Measurements from ENCODE around the gene RNF14. TPM values are rescaled to one million over a fixed set of nuclear protein-coding genes. Genes with fewer than 3 reads are reported as not detected.

RNF14 gene
- 48.6 TPM for polyA plus RNA-seq (2013, experiment 1 of 2)
- polyA plus RNA-seq (2013, experiment 2 of 2), result 52.3 TPM

- H3K27ac ChIP-seq (ENCODE audit: low read length, poor library complexity, severe bottlenecking), result peak within 1 kb of the TSS; percentile 79
- peak within 1 kb of the TSS; percentile 44 to 77 for H3K18ac ChIP-seq (ENCODE audit: low read depth in 1 of 2, low read length in 2 of 2)
- H2BK12ac ChIP-seq (ENCODE audit: low read length in 2 of 2), result no peak within 1 kb of the TSS
- H3K23ac ChIP-seq (ENCODE audit: low read length in 2 of 2), result no peak within 1 kb of the TSS
- peak within 1 kb of the TSS; percentile 68 to 88 for H3K4me3 ChIP-seq (ENCODE audit: insufficient read depth in 1 of 2, low read depth in 1 of 2, low read length in 2 of 2)
- peaks cover 4% of the 10 kb centered on the region for H3K79me1 ChIP-seq (replicated peaks; ENCODE audit: low read length, poor library complexity, severe bottlenecking)
- peak; percentile 95 for DNase-seq
- H2BK5ac ChIP-seq (ENCODE audit: low read depth, low read length, poor library complexity, severe bottlenecking), result no peak within 1 kb of the TSS
- H2AK5ac ChIP-seq (ENCODE audit: low read length, severe bottlenecking), result no peak within 1 kb of the TSS
- peak within 1 kb of the TSS; percentile 59 for H3K4me2 ChIP-seq (ENCODE audit: low read length, poor library complexity, severe bottlenecking)
- under 1% methylated on average over 63 of the region's 63 CpGs for WGBS
- H3K9ac ChIP-seq (ENCODE audit: low read length), result peak within 1 kb of the TSS; percentile 93
- H4K91ac ChIP-seq (ENCODE audit: low read length), result peak within 1 kb of the TSS; percentile 98
- peak within 1 kb of the TSS in 1 of 2 experiments; percentile 69 for H3K14ac ChIP-seq (ENCODE audit: low read length in 2 of 2)
- H2BK15ac ChIP-seq (ENCODE audit: low read depth, poor library complexity, severe bottlenecking), result peak within 1 kb of the TSS; percentile 97
- H3K4ac ChIP-seq (ENCODE audit: low read depth in 1 of 2, low read length in 2 of 2), result peak within 1 kb of the TSS; percentile 73 to 83
- peak within 1 kb of the TSS; percentile 43 for H2AFZ ChIP-seq (ENCODE audit: low read depth, low read length)
- no peaks in the 10 kb centered on the region for H3K27me3 ChIP-seq (ENCODE audit: control insufficient read depth in 1 of 2, insufficient read depth in 1 of 2, low read length in 2 of 2)
- H4K8ac ChIP-seq (ENCODE audit: low read length), result peak within 1 kb of the TSS; percentile 96
- H3K9me3 ChIP-seq (ENCODE audit: control insufficient read depth, low read length), result no peaks in the 10 kb centered on the region
- H3K4me1 ChIP-seq (ENCODE audit: control insufficient read depth, insufficient read depth, low read depth, low read length), result peaks cover 1% of the 10 kb centered on the region
- peaks cover 6 to 24% of the 10 kb centered on the region in 2 experiments for H3K36me3 ChIP-seq (ENCODE audit: control insufficient read depth in 1 of 2, insufficient read depth in 2 of 2, low read depth in 1 of 2, low read length in 2 of 2)
- H2BK120ac ChIP-seq (ENCODE audit: low read depth, low read length), result peak within 1 kb of the TSS; percentile 64
Measured at GRCh38 chr5:141968914-141969608, at the start of gene RNF14. TSS of gene RNF14 (plus strand) at chr5:141969105. CDS start at chr5:141973589, 4,484 bp downstream.

- Histone ChIP-seq H2BK15ac (ENCODE audit: low read depth, poor library complexity, severe bottlenecking) (no peak overlapping the region), H3K9me3 (ENCODE audit: control insufficient read depth, low read length) (no peaks in the 10 kb centered on the region), H3K27ac (ENCODE audit: low read length, poor library complexity, severe bottlenecking) (no peak overlapping the region), H4K8ac (ENCODE audit: low read length) (no peak overlapping the region), H2AK5ac (ENCODE audit: low read length, severe bottlenecking) (no peak overlapping the region), H4K91ac (ENCODE audit: low read length) (no peak overlapping the region), H3K27me3 (ENCODE audit: control insufficient read depth in 1 of 2, insufficient read depth in 1 of 2, low read length in 2 of 2) (peaks cover 0 to 34% of the 10 kb centered on the region in 2 experiments), H2BK120ac (ENCODE audit: low read depth, low read length) (no peak overlapping the region), H3K9ac (ENCODE audit: low read length) (no peak overlapping the region), H3K14ac (ENCODE audit: low read length in 2 of 2) (no peak overlapping the region), H2AFZ (ENCODE audit: low read depth, low read length) (no peak overlapping the region), H2BK12ac (ENCODE audit: low read length in 2 of 2) (no peak overlapping the region), H2BK5ac (ENCODE audit: low read depth, low read length, poor library complexity, severe bottlenecking) (no peak overlapping the region), H3K4me3 (ENCODE audit: insufficient read depth in 1 of 2, low read depth in 1 of 2, low read length in 2 of 2) (no peak overlapping the region), H3K36me3 (ENCODE audit: control insufficient read depth in 1 of 2, insufficient read depth in 2 of 2, low read depth in 1 of 2, low read length in 2 of 2) (peaks cover 0 to 3% of the 10 kb centered on the region in 2 experiments), H3K18ac (ENCODE audit: low read depth in 1 of 2, low read length in 2 of 2) (no peak overlapping the region), H3K79me1 (replicated peaks; ENCODE audit: low read length, poor library complexity, severe bottlenecking) (peaks cover 7% of the 10 kb centered on the region), H3K4ac (ENCODE audit: low read depth in 1 of 2, low read length in 2 of 2) (no peak overlapping the region), H3K23ac (ENCODE audit: low read length in 2 of 2) (no peak overlapping the region), H3K4me1 (ENCODE audit: control insufficient read depth, insufficient read depth, low read depth, low read length) (peaks cover 9% of the 10 kb centered on the region), H3K4me2 (ENCODE audit: low read length, poor library complexity, severe bottlenecking) (no peak overlapping the region)
- no peak for DNase-seq
- 95% methylated on average over 8 of the region's 8 CpGs for WGBS
Measured at GRCh38 chr5:141919218-141920119, 49.4 kb upstream of the RNF14 start.

GRCh38 chr5:141920771-141921170 is 48.1 kb upstream of the RNF14 start:
- Histone ChIP-seq H3K4ac (ENCODE audit: low read depth in 1 of 2, low read length in 2 of 2) (no peak overlapping the region), H3K4me3 (ENCODE audit: insufficient read depth in 1 of 2, low read depth in 1 of 2, low read length in 2 of 2) (no peak overlapping the region), H4K8ac (ENCODE audit: low read length) (no peak overlapping the region), H3K36me3 (ENCODE audit: control insufficient read depth in 1 of 2, insufficient read depth in 2 of 2, low read depth in 1 of 2, low read length in 2 of 2) (peaks cover 4 to 8% of the 10 kb centered on the region in 2 experiments), H3K27me3 (ENCODE audit: control insufficient read depth in 1 of 2, insufficient read depth in 1 of 2, low read length in 2 of 2) (peaks cover 0 to 22% of the 10 kb centered on the region in 2 experiments), H2AFZ (ENCODE audit: low read depth, low read length) (no peak overlapping the region), H2BK12ac (ENCODE audit: low read length in 2 of 2) (no peak overlapping the region), H3K14ac (ENCODE audit: low read length in 2 of 2) (no peak overlapping the region), H3K9me3 (ENCODE audit: control insufficient read depth, low read length) (no peaks in the 10 kb centered on the region), H2AK5ac (ENCODE audit: low read length, severe bottlenecking) (no peak overlapping the region), H3K9ac (ENCODE audit: low read length) (no peak overlapping the region), H3K23ac (ENCODE audit: low read length in 2 of 2) (no peak overlapping the region), H2BK5ac (ENCODE audit: low read depth, low read length, poor library complexity, severe bottlenecking) (no peak overlapping the region), H2BK15ac (ENCODE audit: low read depth, poor library complexity, severe bottlenecking) (no peak overlapping the region), H3K4me2 (ENCODE audit: low read length, poor library complexity, severe bottlenecking) (no peak overlapping the region), H3K79me1 (replicated peaks; ENCODE audit: low read length, poor library complexity, severe bottlenecking) (peaks cover 11% of the 10 kb centered on the region), H3K27ac (ENCODE audit: low read length, poor library complexity, severe bottlenecking) (no peak overlapping the region), H2BK120ac (ENCODE audit: low read depth, low read length) (no peak overlapping the region), H3K18ac (ENCODE audit: low read depth in 1 of 2, low read length in 2 of 2) (no peak overlapping the region), H3K4me1 (ENCODE audit: control insufficient read depth, insufficient read depth, low read depth, low read length) (peaks cover 12% of the 10 kb centered on the region), H4K91ac (ENCODE audit: low read length) (no peak overlapping the region)
- no peak for DNase-seq
- WGBS, result 88% methylated on average over 2 of the region's 2 CpGs

Data from mesenchymal stem cell (in vitro differentiated cells and primary cell).